Keratinocyte (primary cell): ENCODE data around the gene SURF4.

ENCODE experiments used
- EZH2 ChIP-seq: IDR thresholded peaks from one replicate; pipeline ENCODE4 v1.6.1; 2012; ENCODE audit warnings: inconsistent platforms, mild to moderate bottlenecking, low read length, moderate library complexity
- TF ChIP-seq, protein P1 (sequence below), 3 experiments: IDR thresholded peaks in 1 of 3; conservative IDR thresholded peaks in 1 of 3; optimal IDR thresholded peaks in 1 of 3; 2 replicates in 2 of 3; 3 replicates in 1 of 3; pipeline versions ENCODE3 to v1.5.1; 2011; ENCODE audit warnings: low read length in 3 of 3, mild to moderate bottlenecking in 3 of 3, moderate library complexity in 2 of 3, control low read depth in 1 of 3, inconsistent platforms in 1 of 3; ENCODE audit not compliant: insufficient read depth in 2 of 3; ENCODE audit errors: extremely low read depth in 1 of 3

DNA sequence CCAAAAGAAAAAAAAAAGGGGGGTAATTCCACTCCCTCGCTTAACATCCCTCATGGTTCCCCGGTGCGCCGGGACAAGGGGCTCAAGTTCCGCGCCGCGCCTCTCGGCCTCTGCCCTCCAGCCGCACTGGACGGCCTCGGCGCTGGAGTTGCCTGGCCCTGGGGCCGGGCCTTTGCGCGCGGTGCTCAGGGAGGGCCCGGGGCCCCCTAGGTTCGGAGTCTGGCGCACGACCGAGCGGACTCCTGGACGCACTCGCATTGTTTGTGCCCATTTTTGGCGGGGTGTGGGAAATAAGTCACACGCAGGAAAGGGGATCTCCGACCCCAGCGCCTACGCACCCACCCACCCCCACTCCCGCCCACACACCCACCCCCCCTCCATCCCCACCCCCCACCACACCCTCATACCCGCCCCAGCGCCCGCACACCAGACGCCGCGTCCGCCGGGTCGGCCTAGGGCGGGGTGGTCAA is 28.3 kb downstream of the SURF4 start:
- TF ChIP-seq, protein P1, sequence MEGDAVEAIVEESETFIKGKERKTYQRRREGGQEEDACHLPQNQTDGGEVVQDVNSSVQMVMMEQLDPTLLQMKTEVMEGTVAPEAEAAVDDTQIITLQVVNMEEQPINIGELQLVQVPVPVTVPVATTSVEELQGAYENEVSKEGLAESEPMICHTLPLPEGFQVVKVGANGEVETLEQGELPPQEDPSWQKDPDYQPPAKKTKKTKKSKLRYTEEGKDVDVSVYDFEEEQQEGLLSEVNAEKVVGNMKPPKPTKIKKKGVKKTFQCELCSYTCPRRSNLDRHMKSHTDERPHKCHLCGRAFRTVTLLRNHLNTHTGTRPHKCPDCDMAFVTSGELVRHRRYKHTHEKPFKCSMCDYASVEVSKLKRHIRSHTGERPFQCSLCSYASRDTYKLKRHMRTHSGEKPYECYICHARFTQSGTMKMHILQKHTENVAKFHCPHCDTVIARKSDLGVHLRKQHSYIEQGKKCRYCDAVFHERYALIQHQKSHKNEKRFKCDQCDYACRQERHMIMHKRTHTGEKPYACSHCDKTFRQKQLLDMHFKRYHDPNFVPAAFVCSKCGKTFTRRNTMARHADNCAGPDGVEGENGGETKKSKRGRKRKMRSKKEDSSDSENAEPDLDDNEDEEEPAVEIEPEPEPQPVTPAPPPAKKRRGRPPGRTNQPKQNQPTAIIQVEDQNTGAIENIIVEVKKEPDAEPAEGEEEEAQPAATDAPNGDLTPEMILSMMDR (optimal IDR thresholded peaks at IDR 0.05 in 1 of 3, IDR thresholded peaks at IDR 0.05 in 1 of 3, conservative IDR thresholded peaks at IDR 0.05 in 1 of 3; ENCODE audit: extremely low read depth in 1 of 3, insufficient read depth in 2 of 3, low read length in 3 of 3): no peak
- no peak for TF ChIP-seq EZH2
